Hepatocyte (in vitro differentiated cells): ENCODE results near the gene CRELD2. TPM values are rescaled to one million over a fixed set of nuclear protein-coding genes. Genes with fewer than 3 reads are reported as not detected.

Experiments
- DNase-seq: peaks from one replicate; pipeline ENCODE4 v3.0.0-alpha.2; 2016; ENCODE audit warnings: low spot score
- H2AFZ ChIP-seq: fragments of 200-600 bp; sonication (generic); 2 replicates; pipeline ENCODE4 v1.6.0; 2016; ENCODE audit warnings: antibody characterized with exemption, mild to moderate bottlenecking
- H3K27ac ChIP-seq: fragments of 200-600 bp; sonication (generic); 2 replicates; pipeline ENCODE4 v1.5.1; 2016; ENCODE audit warnings: mild to moderate bottlenecking
- H3K27me3 ChIP-seq: fragments of 200-600 bp; sonication (generic); 2 replicates; pipeline ENCODE4 v1.6.1; 2016
- H3K36me3 ChIP-seq: fragments of 200-600 bp; sonication (generic); replicated peaks from 2 replicates; pipeline ENCODE4 v1.5.1; 2016; ENCODE audit warnings: low read depth; ENCODE audit not compliant: insufficient read depth
- H3K4me1 ChIP-seq: fragments of 200-600 bp; sonication (generic); 2 replicates; pipeline ENCODE4 v1.5.1; 2016; ENCODE audit warnings: mild to moderate bottlenecking, moderate library complexity; ENCODE audit not compliant: insufficient read depth
- H3K4me2 ChIP-seq: fragments of 200-600 bp; sonication (generic); 2 replicates; pipeline ENCODE4 v1.6.0; 2016
- H3K4me3 ChIP-seq: fragments of 200-600 bp; sonication (generic); 2 replicates; pipeline ENCODE4 v1.5.1; 2016; ENCODE audit warnings: mild to moderate bottlenecking
- H3K79me2 ChIP-seq: fragments of 200-600 bp; sonication (generic); 2 replicates; pipeline ENCODE4 v1.6.0; 2017; ENCODE audit warnings: mild to moderate bottlenecking
- H3K9me2 ChIP-seq: fragments of 200-600 bp; sonication (generic); replicated peaks from 2 replicates; pipeline ENCODE4 v1.6.0; 2017; ENCODE audit warnings: mild to moderate bottlenecking; ENCODE audit not compliant: insufficient read depth
- H3K9me3 ChIP-seq: fragments of 200-600 bp; sonication (generic); 2 replicates; pipeline ENCODE4 v1.5.1; 2016; ENCODE audit warnings: low read depth, mild to moderate bottlenecking
- H4K20me1 ChIP-seq: fragments of 200-600 bp; sonication (generic); 2 replicates; pipeline ENCODE4 v1.6.0; 2016; ENCODE audit warnings: mild to moderate bottlenecking; ENCODE audit not compliant: insufficient read depth, poor library complexity, severe bottlenecking
- EZH2 ChIP-seq: fragments of 200-600 bp; sonication (generic); IDR thresholded peaks from 2 replicates; pipeline ENCODE4 v1.6.1; 2016; ENCODE audit warnings: antibody characterized with exemption, mild to moderate bottlenecking, borderline replicate concordance
- EZH2phosphoT487 ChIP-seq: fragments of 200-600 bp; sonication (generic); IDR thresholded peaks from one replicate; pipeline ENCODE4 v1.6.1; 2018; ENCODE audit warnings: antibody characterized with exemption, mild to moderate bottlenecking, low read depth, moderate library complexity; ENCODE audit not compliant: unreplicated experiment, severe bottlenecking
- WGBS: methylation state at CpG from one replicate; pipeline ENCODE4 v1.1.6; 2016; ENCODE audit warnings: low lambda C conversion rate; ENCODE audit errors: missing lambda C conversion rate; 5-methylcytosine and 5-hydroxymethylcytosine counted together
- polyA plus RNA-seq: library from polyadenylated mRNA; unstranded; fragments of >200 nt; fragmentation: Nextera tagmentation; extraction: Ambion mirVana; gene quantifications from 2 replicates; pipeline ENCODE4 v1.2.1, GENCODE V29; 2016
- total RNA-seq: library from RNA; depleted of rRNA; stranded (reverse); fragments of >200 nt; gene quantifications from 2 replicates; pipeline ENCODE4 v1.2.3, GENCODE V29; 2014
- TF ChIP-seq, protein P1 (sequence below): fragments of 200-600 bp; sonication (generic); IDR thresholded peaks from 2 replicates; pipeline ENCODE4 v1.5.1; 2016; ENCODE audit warnings: antibody characterized with exemption, mild to moderate bottlenecking; ENCODE audit not compliant: poor library complexity

CRELD2 gene
- total and polyA plus RNA-seq, 2 experiments from 2014 or later, result 79.7 to 129 TPM

DNA sequence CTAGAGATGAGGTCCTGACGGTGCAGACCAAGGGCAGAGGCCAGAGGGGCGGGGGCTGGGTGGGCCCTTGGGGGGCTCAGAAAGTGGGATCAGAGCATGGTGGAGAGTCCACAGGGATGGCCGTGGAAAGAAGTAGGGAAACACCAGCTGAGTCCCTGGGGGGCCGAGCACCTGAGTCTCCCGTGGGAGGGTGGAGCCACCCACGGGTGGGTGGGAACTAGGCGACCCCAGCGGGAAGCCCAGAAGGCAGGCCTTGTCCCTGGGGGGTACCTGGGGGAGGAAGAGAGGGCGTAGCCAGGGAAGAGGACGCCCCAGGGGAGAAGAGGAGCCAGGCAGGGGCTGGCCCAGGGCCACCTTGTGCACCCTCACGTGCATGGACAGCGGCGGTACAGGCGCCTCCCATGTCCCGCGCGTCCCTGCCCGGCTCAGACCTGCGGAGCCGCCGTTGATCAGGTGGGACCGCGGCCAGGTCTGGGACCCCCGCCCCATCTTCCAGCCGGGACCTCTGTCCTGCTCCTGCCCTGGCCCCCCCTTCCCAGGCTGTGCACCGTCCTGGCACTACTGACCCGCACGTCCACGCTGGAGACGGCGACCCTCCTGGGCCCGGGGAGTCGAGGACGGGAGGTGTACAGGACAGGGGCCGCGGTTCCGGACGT, 10.2 kb downstream of the CRELD2 start:
- Histone ChIP-seq H3K4me1 (peaks cover 5% of the 10 kb centered on the region), H3K9me2 (no peaks in the 10 kb centered on the region), H3K27me3 (no peaks in the 10 kb centered on the region), H3K27ac (no peak overlapping the region), H3K79me2 (no peaks in the 10 kb centered on the region), H3K36me3 (no peaks in the 10 kb centered on the region), H3K4me3 (no peak overlapping the region), H2AFZ (no peak overlapping the region), H3K9me3 (no peaks in the 10 kb centered on the region), H3K4me2 (peak overlapping the region; percentile 75), H4K20me1 (no peaks in the 10 kb centered on the region)
- DNase-seq, result no peak
- TF ChIP-seq EZH2 (no peak), EZH2phosphoT487 (no peak)
- TF ChIP-seq, protein P1, sequence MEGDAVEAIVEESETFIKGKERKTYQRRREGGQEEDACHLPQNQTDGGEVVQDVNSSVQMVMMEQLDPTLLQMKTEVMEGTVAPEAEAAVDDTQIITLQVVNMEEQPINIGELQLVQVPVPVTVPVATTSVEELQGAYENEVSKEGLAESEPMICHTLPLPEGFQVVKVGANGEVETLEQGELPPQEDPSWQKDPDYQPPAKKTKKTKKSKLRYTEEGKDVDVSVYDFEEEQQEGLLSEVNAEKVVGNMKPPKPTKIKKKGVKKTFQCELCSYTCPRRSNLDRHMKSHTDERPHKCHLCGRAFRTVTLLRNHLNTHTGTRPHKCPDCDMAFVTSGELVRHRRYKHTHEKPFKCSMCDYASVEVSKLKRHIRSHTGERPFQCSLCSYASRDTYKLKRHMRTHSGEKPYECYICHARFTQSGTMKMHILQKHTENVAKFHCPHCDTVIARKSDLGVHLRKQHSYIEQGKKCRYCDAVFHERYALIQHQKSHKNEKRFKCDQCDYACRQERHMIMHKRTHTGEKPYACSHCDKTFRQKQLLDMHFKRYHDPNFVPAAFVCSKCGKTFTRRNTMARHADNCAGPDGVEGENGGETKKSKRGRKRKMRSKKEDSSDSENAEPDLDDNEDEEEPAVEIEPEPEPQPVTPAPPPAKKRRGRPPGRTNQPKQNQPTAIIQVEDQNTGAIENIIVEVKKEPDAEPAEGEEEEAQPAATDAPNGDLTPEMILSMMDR, result no peak
- WGBS, result 75% methylated on average over 30 of the region's 38 CpGs

DNA sequence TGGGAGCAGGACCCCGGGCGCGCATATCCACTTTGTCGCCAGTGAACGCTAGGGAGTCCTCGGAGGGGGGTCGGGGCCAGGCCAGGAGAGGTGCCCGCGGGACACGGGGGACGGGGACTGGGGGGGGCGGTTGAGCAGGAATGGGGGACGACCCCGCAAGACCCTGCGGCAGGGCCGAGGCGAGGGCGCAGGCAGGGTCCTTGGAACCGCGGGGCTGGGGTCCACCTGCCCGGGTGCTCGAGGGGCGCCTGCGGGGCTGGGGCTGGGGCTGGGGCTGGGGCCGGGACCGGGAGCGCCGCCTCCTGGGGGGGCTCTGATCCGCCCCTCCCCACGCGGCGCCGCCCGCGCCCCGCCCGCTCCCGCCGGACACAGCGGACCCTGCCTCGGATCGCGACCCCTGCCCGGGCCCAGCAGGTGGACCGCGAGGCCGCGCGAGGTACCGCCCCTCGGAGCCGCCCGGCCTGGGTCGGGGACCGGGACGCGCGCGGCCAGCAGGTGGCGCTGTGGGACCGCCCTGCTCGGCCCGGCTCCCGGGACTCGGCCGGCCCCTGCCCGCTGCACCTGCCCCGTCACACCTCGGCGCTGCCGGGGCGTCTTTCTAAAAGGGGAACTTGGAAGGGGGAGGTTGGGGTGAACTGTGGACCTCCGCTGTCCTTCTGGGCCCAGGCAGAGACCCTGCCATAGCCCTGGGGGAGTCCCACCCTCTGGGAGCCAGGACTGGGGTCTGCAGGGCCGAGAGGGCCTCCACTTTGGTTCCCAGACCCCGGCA, 11.0 kb downstream of the CRELD2 start:
- WGBS, result 14% methylated on average over 33 of the region's 75 CpGs
- Histone ChIP-seq H2AFZ (no peak overlapping the region), H3K79me2 (no peaks in the 10 kb centered on the region), H3K4me2 (peak overlapping the region; percentile 75), H3K36me3 (no peaks in the 10 kb centered on the region), H3K4me3 (no peak overlapping the region), H3K27ac (no peak overlapping the region), H3K4me1 (peaks cover 8% of the 10 kb centered on the region), H4K20me1 (no peaks in the 10 kb centered on the region), H3K9me3 (no peaks in the 10 kb centered on the region), H3K27me3 (no peaks in the 10 kb centered on the region), H3K9me2 (no peaks in the 10 kb centered on the region)
- peak; percentile 85 for DNase-seq
- TF ChIP-seq EZH2phosphoT487, result no peak
- no peak for TF ChIP-seq EZH2
- TF ChIP-seq, protein P1, result peak; percentile 61

DNA sequence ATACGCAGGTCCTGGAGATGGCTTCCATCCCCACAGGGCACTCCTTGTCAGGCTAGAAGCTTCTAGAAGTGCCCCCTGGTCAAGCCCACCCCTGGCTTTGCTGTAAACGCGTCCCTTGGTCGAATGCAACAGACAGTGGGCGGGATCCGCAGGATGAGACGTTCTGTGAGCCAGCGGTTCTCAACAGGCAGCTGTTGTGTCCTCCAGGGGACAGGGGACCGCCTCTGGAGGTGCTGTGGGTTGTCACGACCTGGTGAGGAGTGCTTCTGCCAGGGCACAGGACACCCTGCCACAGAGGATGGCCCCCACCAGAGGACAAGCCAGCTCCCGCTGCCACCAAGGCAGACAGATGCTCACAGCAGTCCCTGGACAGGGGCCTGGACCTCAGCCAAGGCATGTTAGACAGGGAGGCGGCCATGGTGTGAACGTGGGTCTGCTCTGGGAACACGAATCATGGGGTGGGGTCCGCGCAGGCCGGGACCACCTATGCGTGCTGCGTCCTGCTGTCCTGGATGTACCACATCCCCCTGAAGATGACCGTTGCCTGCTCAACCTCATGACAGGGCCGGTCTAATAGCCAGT, 11.7 kb downstream of the CRELD2 start:
- WGBS, result 80% methylated on average over 21 of the region's 21 CpGs
- Histone ChIP-seq H3K4me3 (no peak overlapping the region), H3K27ac (no peak overlapping the region)

More for the DNA sequence above, 11.7 kb downstream of the CRELD2 start:
- peaks cover 15% of the 10 kb centered on the region for H3K4me1 ChIP-seq
- H3K79me2 ChIP-seq, result no peaks in the 10 kb centered on the region
- H3K36me3 ChIP-seq, result no peaks in the 10 kb centered on the region
- DNase-seq, result no peak
- H4K20me1 ChIP-seq, result no peaks in the 10 kb centered on the region
- H3K9me2 ChIP-seq, result no peaks in the 10 kb centered on the region
- H3K4me2 ChIP-seq, result peak overlapping the region; percentile 75
- no peaks in the 10 kb centered on the region for H3K27me3 ChIP-seq
- TF ChIP-seq EZH2phosphoT487, result no peak
- no peak for TF ChIP-seq EZH2
- TF ChIP-seq, protein P1, result no peak
- H2AFZ ChIP-seq, result no peak overlapping the region
- no peaks in the 10 kb centered on the region for H3K9me3 ChIP-seq
